ENCODE measurements around the gene MCC.

The MCC gene

DNA sequence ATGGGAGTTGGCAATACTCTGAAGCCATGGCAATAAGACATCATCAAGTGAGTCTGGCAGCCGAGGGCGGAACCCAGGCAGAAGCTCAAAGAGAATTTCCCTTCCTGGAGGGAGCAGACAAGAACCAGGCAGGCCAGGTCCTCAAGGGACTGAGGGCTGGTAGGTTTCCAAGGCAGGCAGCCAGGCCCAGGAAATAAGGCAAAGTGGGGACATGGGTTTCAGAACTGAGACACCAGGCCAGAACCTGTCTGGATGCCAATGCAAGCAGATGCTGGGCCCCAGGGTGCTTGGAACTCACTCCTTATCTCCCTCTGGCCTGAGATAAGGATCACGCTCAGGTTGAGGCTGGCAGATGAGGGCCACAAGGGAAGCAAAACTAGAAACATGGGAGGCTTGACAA, 62.3 kb downstream of the MCC start:
- TF ChIP-seq CREB1 (IDR thresholded peaks at IDR 0.05; ENCODE audit: low read depth) (no peak), EGR1 (IDR thresholded peaks at IDR 0.05) (no peak), TEAD4 (IDR thresholded peaks at IDR 0.05) (no peak), RAD21 (IDR thresholded peaks at IDR 0.05; ENCODE audit: low read depth) (no peak), ZBTB7A (IDR thresholded peaks at IDR 0.05; ENCODE audit: low read depth) (no peak), NFIC (IDR thresholded peaks at IDR 0.05) (no peak), TCF12 (IDR thresholded peaks at IDR 0.05; ENCODE audit: low read depth) (no peak), CEBPB (IDR thresholded peaks at IDR 0.05) (no peak)
- TF ChIP-seq, protein P1, sequence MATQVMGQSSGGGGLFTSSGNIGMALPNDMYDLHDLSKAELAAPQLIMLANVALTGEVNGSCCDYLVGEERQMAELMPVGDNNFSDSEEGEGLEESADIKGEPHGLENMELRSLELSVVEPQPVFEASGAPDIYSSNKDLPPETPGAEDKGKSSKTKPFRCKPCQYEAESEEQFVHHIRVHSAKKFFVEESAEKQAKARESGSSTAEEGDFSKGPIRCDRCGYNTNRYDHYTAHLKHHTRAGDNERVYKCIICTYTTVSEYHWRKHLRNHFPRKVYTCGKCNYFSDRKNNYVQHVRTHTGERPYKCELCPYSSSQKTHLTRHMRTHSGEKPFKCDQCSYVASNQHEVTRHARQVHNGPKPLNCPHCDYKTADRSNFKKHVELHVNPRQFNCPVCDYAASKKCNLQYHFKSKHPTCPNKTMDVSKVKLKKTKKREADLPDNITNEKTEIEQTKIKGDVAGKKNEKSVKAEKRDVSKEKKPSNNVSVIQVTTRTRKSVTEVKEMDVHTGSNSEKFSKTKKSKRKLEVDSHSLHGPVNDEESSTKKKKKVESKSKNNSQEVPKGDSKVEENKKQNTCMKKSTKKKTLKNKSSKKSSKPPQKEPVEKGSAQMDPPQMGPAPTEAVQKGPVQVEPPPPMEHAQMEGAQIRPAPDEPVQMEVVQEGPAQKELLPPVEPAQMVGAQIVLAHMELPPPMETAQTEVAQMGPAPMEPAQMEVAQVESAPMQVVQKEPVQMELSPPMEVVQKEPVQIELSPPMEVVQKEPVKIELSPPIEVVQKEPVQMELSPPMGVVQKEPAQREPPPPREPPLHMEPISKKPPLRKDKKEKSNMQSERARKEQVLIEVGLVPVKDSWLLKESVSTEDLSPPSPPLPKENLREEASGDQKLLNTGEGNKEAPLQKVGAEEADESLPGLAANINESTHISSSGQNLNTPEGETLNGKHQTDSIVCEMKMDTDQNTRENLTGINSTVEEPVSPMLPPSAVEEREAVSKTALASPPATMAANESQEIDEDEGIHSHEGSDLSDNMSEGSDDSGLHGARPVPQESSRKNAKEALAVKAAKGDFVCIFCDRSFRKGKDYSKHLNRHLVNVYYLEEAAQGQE (IDR thresholded peaks at IDR 0.05; ENCODE audit: low read depth): no peak

DNA sequence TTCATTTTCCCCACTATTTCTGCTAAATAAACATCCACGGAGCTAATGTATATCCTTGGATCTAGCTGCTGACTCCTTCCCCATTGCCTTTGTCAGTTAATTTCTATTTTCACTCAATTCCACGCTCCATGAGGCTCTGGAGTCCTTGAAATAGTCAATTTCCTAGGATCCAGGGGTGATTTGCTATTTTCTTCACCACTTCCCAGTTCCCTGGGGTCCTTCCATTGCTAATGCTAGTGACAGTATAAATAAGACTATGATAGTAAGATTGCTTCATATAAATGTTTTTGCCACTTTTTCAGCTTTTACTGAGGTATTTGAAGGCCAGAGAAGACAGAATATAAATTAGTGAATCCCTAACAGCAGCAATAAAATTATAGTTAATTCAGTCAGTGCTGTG, 66.6 kb downstream of the MCC start:
- no peak for TF ChIP-seq EP300 (IDR thresholded peaks at IDR 0.05; ENCODE audit: borderline replicate concordance)

DNA sequence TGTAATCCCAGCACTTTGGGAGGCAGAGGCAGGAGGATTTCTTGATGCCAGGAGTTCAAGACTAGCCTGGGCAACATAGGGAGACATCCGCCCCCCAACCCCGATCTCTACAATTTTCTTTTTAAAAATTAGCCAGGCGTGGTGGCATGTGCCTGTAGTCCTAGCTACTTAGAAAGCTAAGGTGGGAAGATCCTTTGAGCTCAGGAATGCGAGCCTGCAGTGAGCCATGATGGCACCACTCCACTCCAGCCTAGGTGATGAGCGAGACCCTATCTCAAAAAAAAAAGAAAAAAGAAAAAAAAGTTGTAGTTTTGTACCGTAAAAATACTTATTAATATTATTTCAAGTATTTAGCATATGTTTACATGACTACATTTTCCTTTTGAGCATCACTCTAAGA, 82.7 kb downstream of the MCC start:
- no peak for TF ChIP-seq TEAD4 (IDR thresholded peaks at IDR 0.05)
- no peak for TF ChIP-seq YY1 (IDR thresholded peaks at IDR 0.05; ENCODE audit: low read depth)
- no peak for TF ChIP-seq TCF12 (IDR thresholded peaks at IDR 0.05; ENCODE audit: low read depth)
- TF ChIP-seq FOXM1 (IDR thresholded peaks at IDR 0.05; ENCODE audit: borderline replicate concordance, low read depth): no peak
- no peak for TF ChIP-seq NFIC (IDR thresholded peaks at IDR 0.05)
- TF ChIP-seq, protein P2, sequence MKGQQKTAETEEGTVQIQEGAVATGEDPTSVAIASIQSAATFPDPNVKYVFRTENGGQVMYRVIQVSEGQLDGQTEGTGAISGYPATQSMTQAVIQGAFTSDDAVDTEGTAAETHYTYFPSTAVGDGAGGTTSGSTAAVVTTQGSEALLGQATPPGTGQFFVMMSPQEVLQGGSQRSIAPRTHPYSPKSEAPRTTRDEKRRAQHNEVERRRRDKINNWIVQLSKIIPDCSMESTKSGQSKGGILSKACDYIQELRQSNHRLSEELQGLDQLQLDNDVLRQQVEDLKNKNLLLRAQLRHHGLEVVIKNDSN (IDR thresholded peaks at IDR 0.05): no peak
- no peak for TF ChIP-seq ZBTB7A (IDR thresholded peaks at IDR 0.05; ENCODE audit: low read depth)
- TF ChIP-seq, protein P3, sequence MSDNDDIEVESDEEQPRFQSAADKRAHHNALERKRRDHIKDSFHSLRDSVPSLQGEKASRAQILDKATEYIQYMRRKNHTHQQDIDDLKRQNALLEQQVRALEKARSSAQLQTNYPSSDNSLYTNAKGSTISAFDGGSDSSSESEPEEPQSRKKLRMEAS (IDR thresholded peaks at IDR 0.05): no peak
- no peak for TF ChIP-seq EGR1 (IDR thresholded peaks at IDR 0.05)
- no peak for TF ChIP-seq TAF1 (IDR thresholded peaks at IDR 0.05; ENCODE audit: low read depth)
- TF ChIP-seq, protein P1 (IDR thresholded peaks at IDR 0.05; ENCODE audit: low read depth): no peak
- TF ChIP-seq CREB1 (IDR thresholded peaks at IDR 0.05; ENCODE audit: low read depth): no peak
- TF ChIP-seq CEBPB (IDR thresholded peaks at IDR 0.05): no peak
- TF ChIP-seq RAD21 (IDR thresholded peaks at IDR 0.05; ENCODE audit: low read depth): no peak
- TF ChIP-seq EP300 (IDR thresholded peaks at IDR 0.05; ENCODE audit: borderline replicate concordance): no peak

DNA sequence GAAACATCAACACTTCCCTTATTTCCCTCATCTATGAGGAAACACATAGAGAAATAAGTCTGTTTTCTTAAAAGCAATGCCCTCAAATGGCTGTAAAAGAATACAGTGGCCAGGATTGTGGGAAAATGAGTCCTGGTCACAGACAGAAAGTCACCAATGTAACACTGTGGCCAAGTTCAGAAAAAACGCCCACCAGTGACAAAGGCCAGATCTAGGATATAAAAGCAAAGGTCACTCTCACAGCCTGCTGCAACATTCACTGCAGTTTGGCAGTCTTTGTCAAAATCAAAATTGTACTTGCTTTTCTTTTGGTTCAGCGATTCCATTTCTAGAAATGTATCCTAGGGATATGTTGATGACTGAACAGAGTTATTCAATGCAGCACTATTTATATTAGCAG, 84.0 kb downstream of the MCC start:
- TF ChIP-seq EP300 (IDR thresholded peaks at IDR 0.05; ENCODE audit: borderline replicate concordance) (no peak), NFIC (IDR thresholded peaks at IDR 0.05) (no peak), CEBPB (IDR thresholded peaks at IDR 0.05) (no peak)

DNA sequence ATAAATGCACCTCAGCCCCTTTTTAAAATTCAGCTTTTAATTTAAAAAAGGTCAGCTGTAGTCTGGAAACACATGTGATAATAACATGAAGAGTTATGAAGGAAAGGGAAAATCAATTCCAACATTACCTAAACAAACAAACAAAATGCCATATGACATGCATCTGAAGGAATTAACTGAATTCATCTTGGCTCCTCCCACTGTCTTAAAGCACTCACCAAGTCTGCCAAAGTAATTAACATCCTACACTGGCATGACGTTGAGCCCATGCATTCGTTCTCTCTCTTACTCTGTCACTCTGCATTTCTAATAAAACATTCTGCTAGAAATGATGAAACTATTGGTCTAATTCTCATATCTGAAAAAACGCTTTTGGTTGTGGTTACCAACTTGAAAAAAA, 91.2 kb downstream of the MCC start:
- TF ChIP-seq FOXM1 (IDR thresholded peaks at IDR 0.05; ENCODE audit: borderline replicate concordance, low read depth) (no peak), TEAD4 (IDR thresholded peaks at IDR 0.05) (no peak), ZBTB7A (IDR thresholded peaks at IDR 0.05; ENCODE audit: low read depth) (no peak), RAD21 (IDR thresholded peaks at IDR 0.05; ENCODE audit: low read depth) (no peak), EP300 (IDR thresholded peaks at IDR 0.05; ENCODE audit: borderline replicate concordance) (no peak), EGR1 (IDR thresholded peaks at IDR 0.05) (no peak), CEBPB (IDR thresholded peaks at IDR 0.05) (no peak), TCF12 (IDR thresholded peaks at IDR 0.05; ENCODE audit: low read depth) (no peak), TAF1 (IDR thresholded peaks at IDR 0.05; ENCODE audit: low read depth) (no peak), YY1 (IDR thresholded peaks at IDR 0.05; ENCODE audit: low read depth) (no peak), NFIC (IDR thresholded peaks at IDR 0.05) (no peak), CREB1 (IDR thresholded peaks at IDR 0.05; ENCODE audit: low read depth) (no peak)
- TF ChIP-seq, protein P1 (IDR thresholded peaks at IDR 0.05; ENCODE audit: low read depth): no peak
- TF ChIP-seq, protein P3 (IDR thresholded peaks at IDR 0.05): no peak
- TF ChIP-seq, protein P2 (IDR thresholded peaks at IDR 0.05): no peak

Measured in Ishikawa (cell line).